ENCODE data around the gene NPFFR1.
"Not testable (repeated sequence)": the region's sequence is repeated elsewhere in the genome, so short reads cannot be mapped to it uniquely, and the experiment has no call there.

NPFFR1 gene

DNA sequence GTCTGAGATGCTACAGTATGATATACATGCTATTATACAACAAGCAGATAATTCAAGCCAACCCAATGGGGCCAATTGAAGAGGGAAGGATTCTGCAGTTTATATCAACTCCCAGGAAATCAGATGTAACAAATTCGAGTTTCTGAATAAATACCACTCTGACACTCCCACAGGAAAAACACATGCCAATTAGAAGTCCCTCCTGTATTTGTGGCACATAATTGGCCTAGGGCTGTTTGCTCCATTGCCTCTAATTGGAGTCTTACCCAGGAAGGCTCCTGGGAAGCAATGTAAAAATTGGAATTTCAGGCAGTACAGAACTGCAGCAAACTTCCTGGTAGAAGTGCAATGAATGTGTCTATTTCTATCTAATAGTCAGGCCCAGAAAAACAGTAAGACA is 55.3 kb downstream of the NPFFR1 start:
- TF ChIP-seq, protein P1, sequence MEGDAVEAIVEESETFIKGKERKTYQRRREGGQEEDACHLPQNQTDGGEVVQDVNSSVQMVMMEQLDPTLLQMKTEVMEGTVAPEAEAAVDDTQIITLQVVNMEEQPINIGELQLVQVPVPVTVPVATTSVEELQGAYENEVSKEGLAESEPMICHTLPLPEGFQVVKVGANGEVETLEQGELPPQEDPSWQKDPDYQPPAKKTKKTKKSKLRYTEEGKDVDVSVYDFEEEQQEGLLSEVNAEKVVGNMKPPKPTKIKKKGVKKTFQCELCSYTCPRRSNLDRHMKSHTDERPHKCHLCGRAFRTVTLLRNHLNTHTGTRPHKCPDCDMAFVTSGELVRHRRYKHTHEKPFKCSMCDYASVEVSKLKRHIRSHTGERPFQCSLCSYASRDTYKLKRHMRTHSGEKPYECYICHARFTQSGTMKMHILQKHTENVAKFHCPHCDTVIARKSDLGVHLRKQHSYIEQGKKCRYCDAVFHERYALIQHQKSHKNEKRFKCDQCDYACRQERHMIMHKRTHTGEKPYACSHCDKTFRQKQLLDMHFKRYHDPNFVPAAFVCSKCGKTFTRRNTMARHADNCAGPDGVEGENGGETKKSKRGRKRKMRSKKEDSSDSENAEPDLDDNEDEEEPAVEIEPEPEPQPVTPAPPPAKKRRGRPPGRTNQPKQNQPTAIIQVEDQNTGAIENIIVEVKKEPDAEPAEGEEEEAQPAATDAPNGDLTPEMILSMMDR (IDR thresholded peaks at IDR 0.05; ENCODE audit: insufficient read depth, low read length, missing control alignments) = no peak
- ChIA-PET CTCF (interaction anchor here (1.2 to 14.0 kb wide), 3 partner anchors 9 to 135 kb away, joined by 3 to 533 read pairs (median 5); no protein-coding TSS in a partner anchor), POLR2A (no interaction called here)
- H3K4me3 ChIP-seq (ENCODE audit: low read depth, low read length) = no peak overlapping the region
- no peak for DNase-seq (ENCODE audit: low read depth, low spot score)

DNA sequence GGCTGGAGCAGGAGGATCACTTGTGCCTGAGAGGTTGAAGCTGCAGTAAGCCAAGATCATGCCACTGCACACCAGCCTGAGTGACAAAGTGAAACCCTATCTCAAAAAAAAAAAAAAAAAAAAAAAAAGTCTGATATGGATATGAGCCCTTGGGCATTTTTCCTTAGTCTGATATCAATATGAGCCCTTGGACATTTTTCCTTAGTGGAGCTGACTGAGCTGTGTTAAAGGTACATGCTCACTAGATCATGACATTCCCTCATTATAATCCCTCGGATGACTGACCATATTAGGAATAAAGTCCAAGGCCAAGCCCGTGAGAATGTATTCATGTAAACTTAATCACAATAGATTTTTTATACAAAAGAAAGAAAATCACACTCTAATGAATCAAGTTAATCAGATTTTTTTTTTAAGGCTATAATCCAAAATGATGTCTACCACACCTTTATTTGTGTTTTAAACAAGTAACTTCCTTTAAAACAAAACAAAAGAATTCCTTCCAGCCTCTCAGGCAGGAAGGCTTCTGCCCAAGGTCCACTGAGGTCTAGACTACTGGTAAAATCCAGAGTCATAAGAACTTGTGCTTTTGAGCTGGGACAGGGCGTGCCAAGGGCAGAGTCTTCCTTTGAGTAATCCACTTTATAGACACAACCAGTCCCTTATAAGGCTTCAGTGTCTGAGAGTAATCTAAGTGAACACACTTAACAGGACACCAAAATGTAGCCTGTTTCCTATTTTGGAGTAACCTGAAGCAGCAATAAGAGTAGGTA is 56.1 kb downstream of the NPFFR1 start:
- CTCF ChIA-PET = interaction anchor here (0.6 to 14.0 kb wide), 4 partner anchors 8 to 136 kb away, joined by 3 to 533 read pairs (median 4); no protein-coding TSS in a partner anchor
- POLR2A ChIA-PET = no interaction called here
- TF ChIP-seq, protein P1 (IDR thresholded peaks at IDR 0.05; ENCODE audit: insufficient read depth, low read length, missing control alignments) = no peak
- no peak for DNase-seq (ENCODE audit: low read depth, low spot score)
- no peak overlapping the region for H3K4me3 ChIP-seq (ENCODE audit: low read depth, low read length)

DNA sequence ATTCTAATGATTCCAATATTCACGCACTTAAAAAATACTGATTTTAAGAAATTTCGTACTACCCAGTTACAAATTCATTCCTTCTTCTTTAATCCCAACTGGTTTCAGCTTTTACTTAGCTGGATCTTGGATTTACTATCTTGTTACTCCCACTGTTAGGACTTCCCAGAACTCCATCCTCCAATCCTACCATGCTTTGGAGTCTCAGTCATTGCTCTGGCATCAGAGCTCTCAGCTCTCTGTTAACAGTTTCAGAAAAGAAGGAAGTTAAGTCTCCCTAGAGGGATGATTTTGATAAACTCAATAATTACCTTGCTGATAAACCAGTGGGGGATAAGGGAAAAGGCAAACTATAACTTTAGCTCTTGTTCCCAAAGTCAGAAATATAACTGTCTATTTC is 60.1 kb downstream of the NPFFR1 start:
- no peak for DNase-seq (ENCODE audit: low read depth, low spot score)
- ChIA-PET CTCF (interaction anchor here (1.0 to 14.0 kb wide), 8 partner anchors 9 to 326 kb away, joined by 3 to 533 read pairs (median 8); partner anchors contain the start of genes PPA1 and TYSND1), POLR2A (interaction anchor here (0.6 kb wide), 1 partner anchor 349 kb away, joined by 3 read pairs; no protein-coding TSS in a partner anchor)
- TF ChIP-seq, protein P1 (IDR thresholded peaks at IDR 0.05; ENCODE audit: insufficient read depth, low read length, missing control alignments) = no peak
- H3K4me3 ChIP-seq (ENCODE audit: low read depth, low read length) = no peak overlapping the region

DNA sequence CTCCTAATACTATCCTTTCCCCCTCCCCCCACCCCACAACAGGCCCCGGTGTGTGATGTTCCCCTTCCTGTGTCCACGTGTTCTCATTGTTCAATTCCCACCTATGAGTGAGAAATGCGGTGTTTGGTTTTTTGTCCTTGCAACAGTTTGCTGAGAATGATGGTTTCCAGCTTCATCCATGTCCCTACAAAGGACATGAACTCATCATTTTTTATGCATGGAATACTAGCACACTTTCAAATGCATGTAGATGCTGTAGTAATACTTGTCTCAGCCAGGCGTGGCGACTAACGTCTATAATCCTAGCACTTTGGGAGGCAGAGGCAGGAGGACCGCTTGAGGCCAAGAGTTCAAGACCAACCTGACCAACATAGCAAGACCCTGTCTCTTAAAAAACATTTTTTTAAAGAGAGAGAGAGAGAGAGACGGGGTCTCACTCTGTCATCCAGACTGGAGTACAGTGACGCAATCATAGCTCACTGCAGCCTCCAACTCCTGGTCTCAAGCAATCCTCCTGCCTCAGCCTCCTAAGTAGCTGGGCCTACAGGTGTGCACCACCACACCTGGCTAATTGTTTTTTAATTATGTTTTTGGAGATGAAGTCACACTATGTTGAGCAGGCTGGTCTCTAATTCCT is 60.9 kb downstream of the NPFFR1 start:
- ChIA-PET CTCF (interaction anchor here (1.0 to 14.0 kb wide), 19 partner anchors 9 to 190 kb away, joined by 3 to 533 read pairs (median 6); partner anchors contain the start of genes PPA1 and TYSND1), POLR2A (interaction anchor here (1.5 kb wide), 1 partner anchor 10 kb away, joined by 6 read pairs; the partner anchor contains the start of gene PPA1)
- DNase-seq (ENCODE audit: low read depth, low spot score); H3K4me3 ChIP-seq (ENCODE audit: low read depth, low read length): not testable (repeated sequence)

DNA sequence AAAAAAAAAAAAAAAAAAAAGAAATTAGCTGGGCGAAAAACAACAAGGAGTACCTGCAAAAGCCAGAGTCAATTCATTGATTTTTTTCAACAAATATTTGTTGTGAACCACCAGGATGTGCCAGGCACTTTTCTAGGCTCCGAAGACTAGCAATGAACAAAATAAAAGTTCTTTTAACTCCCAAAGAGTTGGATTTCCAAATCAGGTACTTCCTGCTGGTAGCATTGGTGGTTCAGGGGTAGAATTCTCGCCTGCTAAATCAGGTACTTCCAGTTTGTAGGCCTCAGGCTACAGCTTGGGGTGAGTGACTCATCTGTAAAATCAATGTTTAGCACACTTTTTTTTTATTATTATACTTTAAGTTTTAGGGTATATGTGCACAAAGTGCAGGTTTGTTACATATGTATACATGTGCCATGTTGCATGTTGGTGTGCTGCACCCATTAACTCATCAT is 61.4 kb downstream of the NPFFR1 start:
- ChIA-PET POLR2A (interaction anchor here (1.5 kb wide), 1 partner anchor 10 kb away, joined by 6 read pairs; the partner anchor contains the start of gene PPA1), CTCF (interaction anchor here (0.9 to 14.0 kb wide), 44 partner anchors 8 to 537 kb away, joined by 3 to 533 read pairs (median 4); partner anchors contain the start of genes EIF4EBP2, LRRC20, PPA1 and TYSND1)
- no peak for DNase-seq (ENCODE audit: low read depth, low spot score)
- TF ChIP-seq, protein P1 (IDR thresholded peaks at IDR 0.05; ENCODE audit: insufficient read depth, low read length, missing control alignments) = no peak
- no peak overlapping the region for H3K4me3 ChIP-seq (ENCODE audit: low read depth, low read length)

DNA sequence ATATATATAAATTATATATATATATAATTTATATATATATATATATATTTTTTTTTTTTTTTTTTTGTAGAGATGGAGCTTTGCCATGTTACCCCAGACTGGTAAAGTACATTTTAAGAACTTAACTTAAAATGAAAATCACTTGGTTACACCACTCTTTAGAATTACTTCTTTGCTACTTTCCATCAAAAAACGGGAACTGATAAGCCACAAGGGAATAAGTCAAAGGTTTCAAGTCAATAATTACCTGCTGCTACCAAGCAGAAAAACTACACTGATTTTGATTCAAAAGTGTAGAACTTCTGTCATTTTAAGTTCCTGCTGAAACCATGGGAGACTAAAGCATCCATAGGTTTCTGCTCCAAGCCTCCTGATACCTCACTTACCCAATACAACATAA is 62.8 kb downstream of the NPFFR1 start:
- no peak for DNase-seq (ENCODE audit: low read depth, low spot score)
- TF ChIP-seq, protein P1 (IDR thresholded peaks at IDR 0.05; ENCODE audit: insufficient read depth, low read length, missing control alignments) = no peak
- POLR2A ChIA-PET = interaction anchor here (1.0 kb wide), 1 partner anchor 144 kb away, joined by 5 read pairs; no protein-coding TSS in a partner anchor
- no peak overlapping the region for H3K4me3 ChIP-seq (ENCODE audit: low read depth, low read length)
- CTCF ChIA-PET = interaction anchor here (0.7 to 14.0 kb wide), 32 partner anchors 9 to 317 kb away, joined by 3 to 533 read pairs (median 8); partner anchors contain the start of genes LRRC20, PPA1 and TYSND1

Measured in AG04449 (cell line).